Thyroid gland (tissue), 4 donors: ENCODE measurements around the gene SLC15A5. TPM values are rescaled to one million over a fixed set of nuclear protein-coding genes. Genes with fewer than 3 reads are reported as not detected.

Source experiments
- DNase-seq, 2 donors: peaks; one replicate each; pipeline ENCODE4 v3.0.0-alpha.2; 2019
- H3K27ac ChIP-seq, 3 donors: fragments of 200-600 bp; sonication (generic); 1 replicate in 2 of 3; 2 replicates in 1 of 3; pipeline ENCODE4 v1.5.1; 2016 to 2019; ENCODE audit warnings: mild to moderate bottlenecking in 1 of 3, moderate library complexity in 1 of 3
- H3K27me3 ChIP-seq: fragments of 200-600 bp; sonication (generic); one replicate; pipeline ENCODE4 v1.5.1; 2019
- H3K36me3 ChIP-seq, 2 donors: fragments of 200-600 bp; sonication (generic); one replicate each; pipeline ENCODE4 v1.5.1; 2016 to 2019
- H3K4me1 ChIP-seq, 2 donors: fragments of 200-600 bp; sonication (generic); one replicate each; pipeline ENCODE4 v1.5.1; 2017 to 2019
- H3K4me3 ChIP-seq, 3 donors: fragments of 200-600 bp; sonication (generic); replicated peaks in 1 of 3; 1 replicate in 2 of 3; 2 replicates in 1 of 3; pipeline ENCODE4 v1.5.1; 2016; ENCODE audit warnings: mild to moderate bottlenecking in 1 of 3
- H3K9me3 ChIP-seq: fragments of 200-600 bp; sonication (generic); one replicate; pipeline ENCODE4 v1.5.1; 2017
- POLR2A ChIP-seq, 2 donors: fragments of 450-650 bp; IDR thresholded peaks; one replicate each; pipeline ENCODE4 v1.6.1; 2017; ENCODE audit warnings: antibody characterized with exemption in 2 of 2, mild to moderate bottlenecking in 2 of 2, moderate library complexity in 1 of 2
- WGBS, 2 donors: methylation state at CpG; one replicate each; pipeline ENCODE4 v1.1.5; 2017; 5-methylcytosine and 5-hydroxymethylcytosine counted together
- intact Hi-C: fragments of 100-400 bp; cut with DNase I; formaldehyde crosslinking; loops from one replicate; pipeline ENCODE4 v1.15.1; 2023
- total RNA-seq, 4 donors: library from RNA; depleted of rRNA; stranded (reverse); fragments of >200 nt; gene quantifications; one replicate each; pipeline ENCODE4 v1.2.3, GENCODE V29; 2016
- TF ChIP-seq, protein P1 (sequence below), 6 experiments: fragments of 200-600 bp in 3 of 6; fragments of 450-650 bp in 3 of 6; sonication (generic) in 3 of 6; IDR thresholded peaks; one replicate each; pipeline ENCODE4 v1.5.1; 2016 to 2019; ENCODE audit warnings: antibody characterized with exemption in 6 of 6, mild to moderate bottlenecking in 2 of 6, inconsistent platforms in 1 of 6, moderate library complexity in 1 of 6

Gene SLC15A5
- total RNA-seq, 4 donors from 2014 or later: not detected

DNA sequence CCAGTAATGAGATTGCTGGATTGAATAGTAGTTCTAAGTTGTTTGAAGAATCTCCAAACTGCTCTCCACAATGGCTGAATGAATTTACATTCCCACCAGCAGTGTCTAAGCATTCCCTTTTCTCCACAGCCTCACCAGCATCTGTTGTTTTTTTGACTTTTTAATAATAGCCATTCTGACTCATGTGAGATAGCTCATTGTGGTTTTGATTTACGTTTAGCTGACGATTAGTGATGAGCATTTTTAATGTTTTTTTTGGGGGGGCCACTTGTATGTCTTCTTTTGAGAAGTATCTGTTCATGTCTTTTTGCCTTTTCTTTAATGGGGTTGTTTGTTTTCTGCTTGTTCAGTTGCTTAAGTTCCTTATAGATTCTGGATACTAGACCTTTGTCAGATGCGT lies 8.1 kb upstream of the SLC15A5 start:
- no peaks in the 10 kb centered on the region for H3K9me3 ChIP-seq
- no peak overlapping the region for H3K4me3 ChIP-seq
- WGBS, 2 donors: 93 to 95% methylated on average over 3 of the region's 3 CpGs
- intact Hi-C loops: no loop called here
- no peaks in the 10 kb centered on the region for H3K36me3 ChIP-seq
- no peaks in the 10 kb centered on the region for H3K27me3 ChIP-seq
- TF ChIP-seq, protein P1, sequence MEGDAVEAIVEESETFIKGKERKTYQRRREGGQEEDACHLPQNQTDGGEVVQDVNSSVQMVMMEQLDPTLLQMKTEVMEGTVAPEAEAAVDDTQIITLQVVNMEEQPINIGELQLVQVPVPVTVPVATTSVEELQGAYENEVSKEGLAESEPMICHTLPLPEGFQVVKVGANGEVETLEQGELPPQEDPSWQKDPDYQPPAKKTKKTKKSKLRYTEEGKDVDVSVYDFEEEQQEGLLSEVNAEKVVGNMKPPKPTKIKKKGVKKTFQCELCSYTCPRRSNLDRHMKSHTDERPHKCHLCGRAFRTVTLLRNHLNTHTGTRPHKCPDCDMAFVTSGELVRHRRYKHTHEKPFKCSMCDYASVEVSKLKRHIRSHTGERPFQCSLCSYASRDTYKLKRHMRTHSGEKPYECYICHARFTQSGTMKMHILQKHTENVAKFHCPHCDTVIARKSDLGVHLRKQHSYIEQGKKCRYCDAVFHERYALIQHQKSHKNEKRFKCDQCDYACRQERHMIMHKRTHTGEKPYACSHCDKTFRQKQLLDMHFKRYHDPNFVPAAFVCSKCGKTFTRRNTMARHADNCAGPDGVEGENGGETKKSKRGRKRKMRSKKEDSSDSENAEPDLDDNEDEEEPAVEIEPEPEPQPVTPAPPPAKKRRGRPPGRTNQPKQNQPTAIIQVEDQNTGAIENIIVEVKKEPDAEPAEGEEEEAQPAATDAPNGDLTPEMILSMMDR (IDR thresholded peaks at IDR 0.05): no peak
- TF ChIP-seq POLR2A (IDR thresholded peaks at IDR 0.05): no peak
- no peaks in the 10 kb centered on the region for H3K4me1 ChIP-seq
- no peak overlapping the region for H3K27ac ChIP-seq
- no peak for DNase-seq

DNA sequence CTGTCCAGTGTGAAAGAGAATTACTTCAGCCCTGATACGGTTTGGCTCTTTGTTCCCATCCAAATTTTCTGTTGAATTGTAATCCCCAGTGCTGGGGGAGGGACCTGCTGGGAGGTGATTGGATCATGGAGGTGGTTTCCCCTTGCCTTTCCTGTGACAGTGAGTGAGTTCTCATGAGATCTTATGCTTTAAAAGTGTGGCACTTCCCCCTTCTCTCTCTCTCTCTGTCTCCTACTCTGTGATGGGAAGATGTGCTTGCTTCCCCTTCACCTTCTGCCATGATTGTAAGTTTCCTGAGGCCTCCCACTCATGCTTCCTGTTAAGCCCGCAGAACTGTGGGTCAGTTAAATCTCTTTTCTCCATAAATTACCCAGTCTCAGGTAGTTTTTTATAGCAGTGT lies 5.5 kb upstream of the SLC15A5 start:
- no peaks in the 10 kb centered on the region for H3K4me1 ChIP-seq
- TF ChIP-seq POLR2A (IDR thresholded peaks at IDR 0.05): no peak
- TF ChIP-seq, protein P1 (IDR thresholded peaks at IDR 0.05): no peak
- no peak overlapping the region for H3K4me3 ChIP-seq
- no peak for DNase-seq
- no peak overlapping the region for H3K27ac ChIP-seq
- no peaks in the 10 kb centered on the region for H3K27me3 ChIP-seq
- no peaks in the 10 kb centered on the region for H3K9me3 ChIP-seq
- WGBS, 2 donors: 75 to 81% methylated on average over 2 of the region's 2 CpGs
- intact Hi-C loops: no loop called here
- no peaks in the 10 kb centered on the region for H3K36me3 ChIP-seq

DNA sequence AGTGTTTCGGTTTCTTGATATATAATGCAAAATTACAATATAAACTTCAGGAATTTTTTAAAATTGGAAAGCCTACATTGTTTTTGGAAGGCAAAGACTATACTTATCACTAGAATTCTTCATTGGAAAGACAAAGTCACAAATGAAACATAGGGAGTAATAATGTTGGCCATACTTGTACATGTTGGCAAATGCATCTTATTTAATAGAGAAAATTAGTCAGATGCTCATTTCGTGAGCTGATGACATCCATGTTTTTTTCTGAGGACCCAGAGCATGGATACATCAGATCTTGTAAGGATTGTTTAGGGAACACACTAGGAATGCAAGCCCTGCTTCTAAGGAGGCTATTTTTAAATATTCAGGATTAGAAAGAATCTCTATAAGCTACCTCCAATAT lies 4.6 kb upstream of the SLC15A5 start:
- no peaks in the 10 kb centered on the region for H3K4me1 ChIP-seq
- no peak overlapping the region for H3K27ac ChIP-seq
- intact Hi-C loops: no loop called here
- no peak overlapping the region for H3K4me3 ChIP-seq
- H3K27me3 ChIP-seq: no peaks in the 10 kb centered on the region
- H3K9me3 ChIP-seq: no peaks in the 10 kb centered on the region
- no peak for TF ChIP-seq POLR2A (IDR thresholded peaks at IDR 0.05)
- TF ChIP-seq, protein P1 (IDR thresholded peaks at IDR 0.05): no peak
- H3K36me3 ChIP-seq: no peaks in the 10 kb centered on the region
- no peak for DNase-seq
- 80 to 88% methylated on average over 2 of the region's 2 CpGs for WGBS, 2 donors

DNA sequence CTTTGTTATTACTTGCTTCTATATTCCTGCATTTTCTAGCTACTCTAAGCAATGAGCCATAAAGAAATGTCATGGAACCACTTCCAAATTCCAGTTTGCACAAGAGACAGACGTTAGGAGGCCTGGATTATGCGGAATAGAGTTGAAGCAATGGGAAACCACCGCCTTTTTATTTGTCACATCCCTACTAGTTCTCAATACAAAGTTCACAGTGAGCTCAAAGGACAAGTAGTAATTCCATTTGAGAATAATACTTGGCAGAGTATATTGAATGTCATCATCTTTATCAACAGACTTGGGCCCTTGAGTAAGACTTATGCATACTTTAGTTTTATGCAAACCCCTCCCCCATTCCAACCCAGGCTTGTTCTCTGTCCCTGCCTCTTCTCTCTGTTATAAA lies 3.7 kb upstream of the SLC15A5 start:
- Histone ChIP-seq H3K27ac (no peak overlapping the region), H3K9me3 (no peaks in the 10 kb centered on the region), H3K36me3 (no peaks in the 10 kb centered on the region), H3K4me3 (no peak overlapping the region), H3K27me3 (no peaks in the 10 kb centered on the region), H3K4me1 (no peaks in the 10 kb centered on the region)
- DNase-seq: no peak
- intact Hi-C loops: no loop called here
- no peak for TF ChIP-seq POLR2A (IDR thresholded peaks at IDR 0.05)
- TF ChIP-seq, protein P1 (IDR thresholded peaks at IDR 0.05): no peak
- WGBS, 2 donors: 53 to 55% methylated on average over 3 of the region's 3 CpGs

DNA sequence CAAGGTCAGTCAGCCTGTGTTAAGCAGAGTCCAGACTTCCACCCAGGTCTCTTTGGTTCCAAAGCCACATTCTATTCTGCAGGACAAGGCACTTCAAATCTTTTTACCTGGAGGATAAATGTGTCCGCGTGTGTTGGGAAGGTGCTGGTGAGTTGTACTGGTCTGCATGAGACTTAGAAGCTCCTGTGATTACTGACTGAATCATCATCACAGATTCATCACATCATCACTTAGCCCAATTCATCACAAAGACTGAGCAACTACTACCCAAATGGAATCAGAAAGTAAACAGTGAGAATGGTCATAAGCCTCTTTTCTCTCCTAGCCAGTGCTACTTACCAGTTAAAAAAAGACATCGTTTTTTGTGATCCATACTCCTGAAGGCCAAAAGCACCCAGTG lies 5.3 kb downstream of the SLC15A5 start:
- H3K27ac ChIP-seq: no peak overlapping the region
- no peaks in the 10 kb centered on the region for H3K9me3 ChIP-seq
- intact Hi-C loops: no loop called here
- no peaks in the 10 kb centered on the region for H3K27me3 ChIP-seq
- no peaks in the 10 kb centered on the region for H3K4me1 ChIP-seq
- H3K4me3 ChIP-seq: no peak overlapping the region
- no peak for TF ChIP-seq POLR2A (IDR thresholded peaks at IDR 0.05)
- TF ChIP-seq, protein P1 (IDR thresholded peaks at IDR 0.05): no peak
- no peaks in the 10 kb centered on the region for H3K36me3 ChIP-seq
- 67 to 68% methylated on average over 3 of the region's 3 CpGs for WGBS, 2 donors
- no peak for DNase-seq
